ENCODE measurements around the gene ASPDH. TPM values are rescaled to one million over a fixed set of nuclear protein-coding genes. Genes with fewer than 3 reads are reported as not detected.

ASPDH gene
- total RNA-seq, 2 experiments from 2014 or later, result not detected

- no peaks in the 10 kb centered on the region for H3K9me3 Mint-ChIP-seq
- no peak overlapping the region for H3K4me3 Mint-ChIP-seq
- no peaks in the 10 kb centered on the region for H3K36me3 Mint-ChIP-seq (ENCODE audit: low read depth)
- H3K9me3 ChIP-seq (ENCODE audit: control insufficient read depth in 1 of 2, insufficient read depth in 1 of 2, low read length in 2 of 2), result peaks cover 0 to 9% of the 10 kb centered on the region in 2 experiments
- no peaks in the 10 kb centered on the region for H3K36me3 ChIP-seq (ENCODE audit: insufficient read depth, low read length)
- intact Hi-C loops (cut with DNase I, micrococcal nuclease), result no loop called here
- no peak overlapping the region for H3K27ac Mint-ChIP-seq
- H3K4me1 Mint-ChIP-seq (ENCODE audit: low read depth), result peaks cover 9% of the 10 kb centered on the region
- H3K4me1 ChIP-seq (ENCODE audit: insufficient read depth, low read length), result peaks cover 17% of the 10 kb centered on the region
- H3K27me3 Mint-ChIP-seq, result peaks cover 77% of the 10 kb centered on the region
- H3K4me3 ChIP-seq (ENCODE audit: low read length), result no peak overlapping the region
- H3K27ac ChIP-seq (ENCODE audit: low read depth in 1 of 2, low read length in 2 of 2), result no peak overlapping the region
- ATAC-seq (ENCODE audit: poor library complexity) (no peak), DNase-seq (no peak)
- CTCF ChIA-PET, result no interaction called here
- H3K27me3 ChIP-seq (ENCODE audit: control insufficient read depth in 1 of 2, insufficient read depth in 2 of 2, low read length in 2 of 2), result peaks cover 34 to 70% of the 10 kb centered on the region in 2 experiments
- TF ChIP-seq, protein P1, sequence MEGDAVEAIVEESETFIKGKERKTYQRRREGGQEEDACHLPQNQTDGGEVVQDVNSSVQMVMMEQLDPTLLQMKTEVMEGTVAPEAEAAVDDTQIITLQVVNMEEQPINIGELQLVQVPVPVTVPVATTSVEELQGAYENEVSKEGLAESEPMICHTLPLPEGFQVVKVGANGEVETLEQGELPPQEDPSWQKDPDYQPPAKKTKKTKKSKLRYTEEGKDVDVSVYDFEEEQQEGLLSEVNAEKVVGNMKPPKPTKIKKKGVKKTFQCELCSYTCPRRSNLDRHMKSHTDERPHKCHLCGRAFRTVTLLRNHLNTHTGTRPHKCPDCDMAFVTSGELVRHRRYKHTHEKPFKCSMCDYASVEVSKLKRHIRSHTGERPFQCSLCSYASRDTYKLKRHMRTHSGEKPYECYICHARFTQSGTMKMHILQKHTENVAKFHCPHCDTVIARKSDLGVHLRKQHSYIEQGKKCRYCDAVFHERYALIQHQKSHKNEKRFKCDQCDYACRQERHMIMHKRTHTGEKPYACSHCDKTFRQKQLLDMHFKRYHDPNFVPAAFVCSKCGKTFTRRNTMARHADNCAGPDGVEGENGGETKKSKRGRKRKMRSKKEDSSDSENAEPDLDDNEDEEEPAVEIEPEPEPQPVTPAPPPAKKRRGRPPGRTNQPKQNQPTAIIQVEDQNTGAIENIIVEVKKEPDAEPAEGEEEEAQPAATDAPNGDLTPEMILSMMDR (IDR thresholded peaks at IDR 0.05), result no peak
- POLR2A ChIA-PET, result no interaction called here
Measured at GRCh38 chr19:50552540-50552939, 38.8 kb upstream of the ASPDH start.

GRCh38 chr19:50551715-50552187 lies 38.0 kb upstream of the ASPDH start:
- H3K27ac ChIP-seq (ENCODE audit: low read depth in 1 of 2, low read length in 2 of 2), result no peak overlapping the region
- intact Hi-C loops (cut with DNase I, micrococcal nuclease), result no loop called here
- H3K27ac Mint-ChIP-seq, result no peak overlapping the region
- TF ChIP-seq, protein P1 (IDR thresholded peaks at IDR 0.05), result no peak
- DNase-seq, result no peak
- H3K36me3 ChIP-seq (ENCODE audit: insufficient read depth, low read length), result no peaks in the 10 kb centered on the region
- H3K9me3 ChIP-seq (ENCODE audit: control insufficient read depth in 1 of 2, insufficient read depth in 1 of 2, low read length in 2 of 2), result peaks cover 0 to 9% of the 10 kb centered on the region in 2 experiments
- H3K4me1 ChIP-seq (ENCODE audit: insufficient read depth, low read length), result peaks cover 14% of the 10 kb centered on the region
- no peak for ATAC-seq (ENCODE audit: poor library complexity)
- ChIA-PET POLR2A (no interaction called here), CTCF (no interaction called here)
- peaks cover 76% of the 10 kb centered on the region for H3K27me3 Mint-ChIP-seq
- no peak overlapping the region for H3K4me3 ChIP-seq (ENCODE audit: low read length)
- H3K4me1 Mint-ChIP-seq (ENCODE audit: low read depth), result peaks cover 9% of the 10 kb centered on the region
- no peaks in the 10 kb centered on the region for H3K9me3 Mint-ChIP-seq
- no peaks in the 10 kb centered on the region for H3K36me3 Mint-ChIP-seq (ENCODE audit: low read depth)
- no peak overlapping the region for H3K4me3 Mint-ChIP-seq
- peaks cover 34 to 64% of the 10 kb centered on the region in 2 experiments for H3K27me3 ChIP-seq (ENCODE audit: control insufficient read depth in 1 of 2, insufficient read depth in 2 of 2, low read length in 2 of 2)

DNA sequence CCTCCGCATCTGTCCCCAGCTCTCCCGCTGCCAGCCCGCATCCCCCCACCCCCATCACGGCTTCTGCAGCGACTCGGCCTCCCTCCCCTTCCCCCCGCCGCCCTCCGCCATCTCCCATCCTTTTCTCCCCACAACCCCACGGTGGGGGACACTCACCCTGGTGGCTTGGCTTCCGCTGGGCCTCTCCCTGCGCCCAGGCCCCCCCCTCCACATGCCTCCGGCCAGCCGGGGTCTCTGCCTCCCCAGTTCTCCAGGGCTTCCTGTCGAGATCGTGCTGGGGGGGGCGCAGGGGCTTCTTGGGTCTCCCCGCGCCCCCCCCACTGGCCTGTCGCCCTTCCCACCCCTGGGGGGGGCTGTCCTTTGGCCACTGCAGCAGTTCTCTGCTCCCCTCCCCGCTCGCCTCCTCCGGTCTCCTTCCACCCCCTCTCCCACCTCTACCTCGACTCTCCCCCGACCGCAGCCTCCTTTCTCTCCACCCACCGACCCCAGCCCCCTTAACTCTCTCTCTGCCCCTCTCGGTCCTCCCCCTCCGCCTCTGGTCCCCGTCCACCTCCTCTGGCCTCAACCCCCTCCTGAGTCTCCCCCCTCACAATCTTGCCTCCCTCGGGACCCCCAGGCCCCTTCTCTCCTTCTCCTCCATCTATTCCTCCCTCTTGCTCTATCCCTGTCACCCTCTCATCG lies 37.5 kb upstream of the ASPDH start:
- no peak overlapping the region for H3K4me3 Mint-ChIP-seq
- no peak for ATAC-seq (ENCODE audit: poor library complexity)
- TF ChIP-seq, protein P1 (IDR thresholded peaks at IDR 0.05), result no peak
- H3K9me3 ChIP-seq (ENCODE audit: control insufficient read depth in 1 of 2, insufficient read depth in 1 of 2, low read length in 2 of 2), result peaks cover 0 to 9% of the 10 kb centered on the region in 2 experiments
- peaks cover 4% of the 10 kb centered on the region for H3K4me1 Mint-ChIP-seq (ENCODE audit: low read depth)
- H3K4me3 ChIP-seq (ENCODE audit: low read length), result no peak overlapping the region
- peaks cover 31 to 60% of the 10 kb centered on the region in 2 experiments for H3K27me3 ChIP-seq (ENCODE audit: control insufficient read depth in 1 of 2, insufficient read depth in 2 of 2, low read length in 2 of 2)
- peaks cover 8% of the 10 kb centered on the region for H3K4me1 ChIP-seq (ENCODE audit: insufficient read depth, low read length)
- no peaks in the 10 kb centered on the region for H3K9me3 Mint-ChIP-seq
- peaks cover 74% of the 10 kb centered on the region for H3K27me3 Mint-ChIP-seq
- ChIA-PET CTCF (no interaction called here), POLR2A (no interaction called here)
- H3K27ac Mint-ChIP-seq, result no peak overlapping the region
- no peaks in the 10 kb centered on the region for H3K36me3 Mint-ChIP-seq (ENCODE audit: low read depth)
- intact Hi-C loops (cut with DNase I, micrococcal nuclease), result no loop called here
- H3K36me3 ChIP-seq (ENCODE audit: insufficient read depth, low read length), result no peaks in the 10 kb centered on the region
- DNase-seq, result no peak
- no peak overlapping the region for H3K27ac ChIP-seq (ENCODE audit: low read depth in 1 of 2, low read length in 2 of 2)
